MG63 (cell line): Measurements from ENCODE around the gene SLC35F3. TPM values are rescaled to one million over a fixed set of nuclear protein-coding genes. Genes with fewer than 3 reads are reported as not detected.
"Not testable (repeated sequence)": the region's sequence is repeated elsewhere in the genome, so short reads cannot be mapped to it uniquely, and the experiment has no call there.

Experiments used
- DNase-seq: peaks from one replicate; pipeline ENCODE4 v3.0.0-alpha.2; 2020
- H3K27me3 ChIP-seq: fragments of 250-450 bp; sonication (Bioruptor Pico); 2 replicates; pipeline ENCODE4 v1.5.1; 2020; ENCODE audit warnings: mild to moderate bottlenecking, moderate library complexity
- H3K36me3 ChIP-seq: fragments of 250-450 bp; sonication (Bioruptor Pico); 2 replicates; pipeline ENCODE4 v1.5.1; 2020; ENCODE audit warnings: mild to moderate bottlenecking, moderate library complexity
- H3K4me3 ChIP-seq: fragments of 250-450 bp; sonication (Bioruptor Pico); 2 replicates; pipeline ENCODE4 v1.5.1; 2020; ENCODE audit warnings: mild to moderate bottlenecking, moderate library complexity
- H3K9me3 ChIP-seq: fragments of 250-450 bp; sonication (Bioruptor Pico); 2 replicates; pipeline ENCODE4 v1.5.1; 2020; ENCODE audit warnings: mild to moderate bottlenecking, moderate library complexity
- total RNA-seq: library from RNA; depleted of rRNA; stranded (reverse); fragments of >200 nt; shearing (Covaris generic); gene quantifications from 2 replicates; pipeline ENCODE4 v1.2.3, GENCODE V29; 2014; ENCODE audit warnings: low replicate concordance

SLC35F3 gene
- total RNA-seq, 1 experiment from 2014 or later, result 2.5 TPM

- DNase-seq, result no peak
- no peak overlapping the region for H3K4me3 ChIP-seq
- H3K36me3 ChIP-seq, result no peaks in the 10 kb centered on the region
- H3K27me3 ChIP-seq, result no peaks in the 10 kb centered on the region
- H3K9me3 ChIP-seq, result no peaks in the 10 kb centered on the region; the same call in 1 of the 2 replicates
Observed at GRCh38 chr1:234123867-234124266, 219.4 kb downstream of the SLC35F3 start.

GRCh38 chr1:234125283-234125682 lies 220.8 kb downstream of the SLC35F3 start:
- Histone ChIP-seq H3K27me3 (no peaks in the 10 kb centered on the region), H3K4me3 (no peak overlapping the region), H3K36me3 (no peaks in the 10 kb centered on the region), H3K9me3 (no peaks in the 10 kb centered on the region; the same call in 1 of the 2 replicates)
- DNase-seq, result peak; percentile 72

- H3K9me3 ChIP-seq, result no peaks in the 10 kb centered on the region; the same call in 1 of the 2 replicates
- no peak for DNase-seq
- no peaks in the 10 kb centered on the region for H3K36me3 ChIP-seq
- no peaks in the 10 kb centered on the region for H3K27me3 ChIP-seq
- no peak overlapping the region for H3K4me3 ChIP-seq
Observed at GRCh38 chr1:234125714-234126113, 221.2 kb downstream of the SLC35F3 start.

GRCh38 chr1:234127026-234127671 lies 222.7 kb downstream of the SLC35F3 start:
- no peak for DNase-seq
- Histone ChIP-seq H3K4me3 (no peak overlapping the region), H3K9me3 (no peaks in the 10 kb centered on the region; the same call in 1 of the 2 replicates), H3K36me3 (no peaks in the 10 kb centered on the region), H3K27me3 (no peaks in the 10 kb centered on the region)

GRCh38 chr1:234132795-234133194 lies 228.3 kb downstream of the SLC35F3 start:
- Histone ChIP-seq H3K36me3 (no peaks in the 10 kb centered on the region), H3K9me3 (no peaks in the 10 kb centered on the region)
- no peak for DNase-seq

GRCh38 chr1:234134878-234135277 lies 230.4 kb downstream of the SLC35F3 start:
- no peak for DNase-seq
- no peaks in the 10 kb centered on the region for H3K36me3 ChIP-seq
- H3K27me3 ChIP-seq, result no peaks in the 10 kb centered on the region
- H3K4me3 ChIP-seq, result no peak overlapping the region
- H3K9me3 ChIP-seq, result no peaks in the 10 kb centered on the region

More at GRCh38 chr1:234132795-234133194, 228.3 kb downstream of the SLC35F3 start:
- Histone ChIP-seq H3K27me3 (no peaks in the 10 kb centered on the region), H3K4me3 (no peak overlapping the region)

- DNase-seq, result no peak
- no peaks in the 10 kb centered on the region for H3K9me3 ChIP-seq
- H3K36me3 ChIP-seq, result no peaks in the 10 kb centered on the region
- no peaks in the 10 kb centered on the region for H3K27me3 ChIP-seq
- H3K4me3 ChIP-seq, result no peak overlapping the region
Observed at GRCh38 chr1:234135501-234135900, 231.0 kb downstream of the SLC35F3 start.

- no peaks in the 10 kb centered on the region for H3K27me3 ChIP-seq
- no peak for DNase-seq
- no peaks in the 10 kb centered on the region for H3K36me3 ChIP-seq
- H3K4me3 ChIP-seq, result no peak overlapping the region
- H3K9me3 ChIP-seq, result no peaks in the 10 kb centered on the region; the same call in 1 of the 2 replicates
Observed at GRCh38 chr1:234136073-234136472, 231.6 kb downstream of the SLC35F3 start.

- DNase-seq, result peak; percentile 88
- no peaks in the 10 kb centered on the region for H3K27me3 ChIP-seq
- H3K36me3 ChIP-seq, result no peaks in the 10 kb centered on the region
- no peak overlapping the region for H3K4me3 ChIP-seq
- peaks cover 6% of the 10 kb centered on the region for H3K9me3 ChIP-seq
Observed at GRCh38 chr1:234139966-234140365, 235.5 kb downstream of the SLC35F3 start.

GRCh38 chr1:234140388-234140787 lies 235.9 kb downstream of the SLC35F3 start:
- H3K36me3 ChIP-seq, result no peaks in the 10 kb centered on the region
- H3K4me3 ChIP-seq, result no peak overlapping the region
- peaks cover 6% of the 10 kb centered on the region for H3K9me3 ChIP-seq
- no peaks in the 10 kb centered on the region for H3K27me3 ChIP-seq
- no peak for DNase-seq

- no peaks in the 10 kb centered on the region for H3K36me3 ChIP-seq
- DNase-seq, result no peak
- no peak overlapping the region for H3K4me3 ChIP-seq
- H3K27me3 ChIP-seq, result no peaks in the 10 kb centered on the region
- H3K9me3 ChIP-seq, result peaks cover 10% of the 10 kb centered on the region
Observed at GRCh38 chr1:234141006-234141405, 236.5 kb downstream of the SLC35F3 start.

GRCh38 chr1:234143681-234144080 lies 239.2 kb downstream of the SLC35F3 start:
- Histone ChIP-seq H3K4me3 (no peak overlapping the region), H3K9me3 (peaks cover 20% of the 10 kb centered on the region), H3K27me3 (no peaks in the 10 kb centered on the region), H3K36me3 (no peaks in the 10 kb centered on the region)
- no peak for DNase-seq

- no peak for DNase-seq
- no peak overlapping the region for H3K4me3 ChIP-seq
- H3K27me3 ChIP-seq, result no peaks in the 10 kb centered on the region
- peaks cover 20% of the 10 kb centered on the region for H3K9me3 ChIP-seq
- no peaks in the 10 kb centered on the region for H3K36me3 ChIP-seq
Observed at GRCh38 chr1:234144901-234145300, 240.4 kb downstream of the SLC35F3 start.

GRCh38 chr1:234148350-234148749 lies 243.9 kb downstream of the SLC35F3 start:
- peaks cover 13% of the 10 kb centered on the region for H3K9me3 ChIP-seq
- H3K36me3 ChIP-seq, result no peaks in the 10 kb centered on the region
- no peak for DNase-seq
- no peaks in the 10 kb centered on the region for H3K27me3 ChIP-seq
- no peak overlapping the region for H3K4me3 ChIP-seq

GRCh38 chr1:234148816-234149215 lies 244.3 kb downstream of the SLC35F3 start:
- H3K9me3 ChIP-seq, result peaks cover 13% of the 10 kb centered on the region
- H3K27me3 ChIP-seq, result no peaks in the 10 kb centered on the region
- no peak for DNase-seq
- H3K36me3 ChIP-seq, result no peaks in the 10 kb centered on the region
- no peak overlapping the region for H3K4me3 ChIP-seq

- Histone ChIP-seq H3K36me3 (no peaks in the 10 kb centered on the region), H3K27me3 (no peaks in the 10 kb centered on the region), H3K9me3 (peaks cover 13% of the 10 kb centered on the region), H3K4me3 (no peak overlapping the region)
- DNase-seq, result peak; percentile 69
Observed at GRCh38 chr1:234149217-234149616, 244.7 kb downstream of the SLC35F3 start.

GRCh38 chr1:234150892-234151291 lies 246.4 kb downstream of the SLC35F3 start:
- DNase-seq, result no peak
- H3K36me3 ChIP-seq, result no peaks in the 10 kb centered on the region

GRCh38 chr1:234152344-234152743 lies 247.9 kb downstream of the SLC35F3 start:
- not testable (repeated sequence) for H3K9me3 ChIP-seq, H3K4me3 ChIP-seq, H3K36me3 ChIP-seq, DNase-seq, H3K27me3 ChIP-seq

More at GRCh38 chr1:234150892-234151291, 246.4 kb downstream of the SLC35F3 start:
- Histone ChIP-seq H3K27me3 (no peaks in the 10 kb centered on the region), H3K4me3 (no peak overlapping the region), H3K9me3 (peaks cover 13% of the 10 kb centered on the region)
